NT2/D1 (cell line): ENCODE measurements around the gene ATXN7.

ENCODE experiments used
- SUZ12 ChIP-seq: IDR thresholded peaks from 2 replicates; pipeline ENCODE4 v1.6.1; 2011; ENCODE audit not compliant: insufficient read length, insufficient read depth; ENCODE audit errors: extremely low read depth
- ZNF274 ChIP-seq: IDR thresholded peaks from 2 replicates; pipeline ENCODE4 v1.6.1; 2011; ENCODE audit warnings: mild to moderate bottlenecking, low read depth, low read length

- TF ChIP-seq ZNF274 (no peak), SUZ12 (no peak)
Measured at GRCh38 chr3:63845215-63845614, 18.5 kb upstream of the ATXN7 start.
